Putamen (tissue), 1 donor: ENCODE data around the gene SRP9.
A peak's percentile ranks its signal among the peaks of the same experiment; 100 is the strongest.
"Not testable (repeated sequence)": the region's sequence is repeated elsewhere in the genome, so short reads cannot be mapped to it uniquely, and the experiment has no call there.

Experiments used
- DNase-seq: peaks from one replicate; pipeline ENCODE4 v3.0.0-alpha.2; 2016; ENCODE audit warnings: low spot score

Gene SRP9

DNA sequence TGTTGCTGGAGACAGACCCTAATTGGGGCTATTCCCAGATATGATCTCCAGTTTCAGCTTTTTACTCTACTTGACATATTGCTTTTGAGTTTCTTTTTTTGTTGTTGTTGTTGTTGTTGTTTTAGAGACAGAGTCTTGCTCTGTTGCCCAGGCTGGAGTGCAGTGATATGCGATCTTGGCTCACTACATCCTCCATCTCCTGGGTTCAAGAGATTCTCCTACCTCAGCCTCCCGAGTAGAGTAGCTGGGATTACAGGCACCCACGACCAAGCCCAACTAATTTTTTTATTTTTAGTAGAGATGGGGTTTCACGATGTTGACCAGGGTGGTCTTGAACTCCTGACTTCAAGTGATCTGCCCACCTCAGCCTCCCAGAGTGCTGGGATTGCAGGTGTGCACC, 1.3 kb upstream of the SRP9 start:
- no peak for DNase-seq

DNA sequence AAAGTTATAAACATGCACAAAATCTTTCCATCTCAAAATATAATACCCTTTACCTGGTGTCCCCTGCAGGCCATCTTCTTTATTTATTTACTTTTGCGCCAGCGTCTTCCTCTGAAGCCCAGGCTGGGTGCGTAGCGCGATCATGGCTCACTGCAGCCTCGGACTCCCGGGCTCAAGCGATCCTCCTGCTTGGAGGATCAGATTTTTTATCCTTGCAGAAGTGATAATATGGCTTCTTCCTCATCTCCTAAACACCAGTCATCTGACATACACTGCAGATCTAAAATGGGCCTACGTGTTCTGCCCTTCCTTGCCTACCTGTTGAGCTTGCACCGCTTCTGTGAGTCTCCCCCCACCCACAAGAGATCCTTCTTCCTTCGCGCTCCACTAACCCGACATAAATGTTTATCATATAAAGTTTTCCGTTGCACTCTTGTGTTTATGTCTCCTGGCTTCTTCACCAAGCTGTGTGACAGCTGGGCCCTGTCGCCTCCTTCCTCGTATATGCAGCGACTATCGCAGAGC, 506 bp upstream of the SRP9 start:
- no peak for DNase-seq

DNA sequence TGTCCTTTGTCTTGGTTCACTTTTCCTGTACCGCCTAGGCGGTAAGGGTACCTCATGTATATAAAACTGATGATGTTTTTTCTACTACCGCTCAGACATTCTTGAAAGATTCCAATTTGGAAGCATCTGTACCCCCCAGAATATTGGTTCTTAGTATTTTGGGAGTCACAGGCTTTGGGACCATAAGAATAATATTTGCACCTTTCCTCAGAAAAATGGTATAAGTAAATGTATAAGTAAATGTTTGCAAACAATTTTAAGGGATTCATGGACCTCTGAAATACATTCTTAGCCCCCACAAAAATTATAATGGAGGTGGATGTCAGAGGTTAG, 677 bp downstream of the SRP9 start:
- no peak for DNase-seq

DNA sequence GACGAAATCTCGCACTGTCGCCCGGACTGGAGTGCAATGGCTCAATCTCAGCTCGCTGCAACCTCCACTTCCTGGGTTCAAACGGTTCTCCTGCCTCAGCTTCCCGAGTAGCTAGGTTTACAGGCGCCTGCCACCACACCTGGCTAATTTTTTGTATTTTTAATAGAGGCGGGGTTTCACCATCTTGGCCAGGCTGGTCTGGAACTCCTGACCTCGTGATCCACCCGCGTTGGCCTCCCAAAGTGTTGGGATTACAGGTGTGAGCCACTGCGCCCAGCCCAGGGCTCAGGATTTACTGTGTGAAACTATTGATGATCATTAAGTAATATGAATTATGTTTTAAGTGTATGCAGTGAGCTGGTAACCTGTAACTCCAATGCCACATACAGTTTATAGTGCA, 1.5 kb downstream of the SRP9 start:
- DNase-seq = not testable (repeated sequence)

DNA sequence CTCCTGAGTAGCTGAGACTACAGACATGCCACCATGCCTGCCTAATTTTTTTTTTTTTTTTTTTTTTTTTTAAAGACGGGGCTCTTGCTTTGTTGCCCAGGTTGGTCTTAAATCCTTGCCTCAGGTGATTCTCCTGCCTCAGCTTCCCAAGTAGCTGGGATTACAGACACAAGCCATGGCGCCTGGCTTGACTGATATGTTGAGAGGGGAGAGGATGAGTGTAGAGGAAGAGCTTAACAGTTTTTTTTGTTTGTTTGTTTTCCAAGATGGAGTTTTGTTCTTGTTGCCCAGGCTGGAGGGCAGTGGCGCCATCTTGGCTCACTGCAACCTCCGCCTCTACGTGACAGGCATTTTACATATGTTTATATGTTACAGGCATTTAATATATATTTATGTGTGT, 2.5 kb downstream of the SRP9 start:
- no peak for DNase-seq

DNA sequence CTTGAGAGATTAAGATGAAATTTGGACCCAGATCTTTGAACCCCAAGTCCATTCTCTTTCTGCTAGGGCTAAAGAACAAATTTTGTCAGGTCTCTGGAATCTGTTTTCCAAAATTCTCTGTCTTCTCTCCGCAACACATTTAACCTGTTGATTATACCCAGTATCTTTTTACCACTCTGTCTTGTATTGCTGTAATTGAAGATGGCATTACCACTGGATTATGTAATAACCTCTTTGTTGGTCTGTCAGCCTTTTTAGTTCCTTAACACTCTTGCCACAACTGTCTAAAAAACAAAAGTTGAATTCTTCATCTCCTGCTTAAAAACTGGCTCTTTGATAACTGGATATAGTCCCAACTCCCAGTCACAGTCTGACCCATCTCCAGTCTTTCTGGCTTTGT, 3.0 kb downstream of the SRP9 start:
- DNase-seq = no peak

DNA sequence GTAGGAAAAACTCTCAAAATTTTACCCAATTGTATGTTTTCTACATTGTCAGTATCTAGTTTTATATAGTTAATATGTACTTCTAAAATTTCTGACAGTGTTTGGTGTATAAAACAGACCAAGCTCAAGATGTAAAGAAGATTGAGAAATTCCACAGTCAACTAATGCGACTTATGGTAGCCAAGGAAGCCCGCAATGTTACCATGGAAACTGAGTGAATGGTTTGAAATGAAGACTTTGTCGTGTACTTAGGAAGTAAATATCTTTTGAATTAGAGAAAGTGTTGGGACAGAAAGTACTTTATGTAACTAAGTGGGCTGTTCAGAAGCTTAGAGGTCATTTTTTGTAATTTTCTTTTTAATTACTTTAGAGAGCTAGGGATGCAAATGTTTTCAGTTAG, 11.5 kb downstream of the SRP9 start:
- not testable (repeated sequence) for DNase-seq

DNA sequence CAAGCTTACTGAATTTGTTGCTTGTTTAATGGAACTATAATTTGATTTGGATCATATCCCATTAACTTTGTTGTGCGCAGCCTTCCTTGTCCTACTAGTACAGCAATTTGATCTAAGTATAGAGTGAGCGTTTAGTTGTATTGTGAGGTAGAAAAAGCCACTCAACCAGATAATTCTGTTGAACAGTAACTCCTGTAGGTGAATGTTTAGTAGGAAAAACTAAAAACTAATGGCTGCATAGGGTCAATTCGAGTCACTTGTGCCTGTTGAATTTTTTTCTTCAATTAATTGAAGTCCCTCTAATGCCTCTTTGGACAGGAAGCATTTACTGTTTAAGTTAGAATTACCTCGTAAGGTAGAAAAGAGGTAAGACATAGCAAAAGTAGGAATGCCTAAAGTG, 17.3 kb downstream of the SRP9 start:
- no peak for DNase-seq

DNA sequence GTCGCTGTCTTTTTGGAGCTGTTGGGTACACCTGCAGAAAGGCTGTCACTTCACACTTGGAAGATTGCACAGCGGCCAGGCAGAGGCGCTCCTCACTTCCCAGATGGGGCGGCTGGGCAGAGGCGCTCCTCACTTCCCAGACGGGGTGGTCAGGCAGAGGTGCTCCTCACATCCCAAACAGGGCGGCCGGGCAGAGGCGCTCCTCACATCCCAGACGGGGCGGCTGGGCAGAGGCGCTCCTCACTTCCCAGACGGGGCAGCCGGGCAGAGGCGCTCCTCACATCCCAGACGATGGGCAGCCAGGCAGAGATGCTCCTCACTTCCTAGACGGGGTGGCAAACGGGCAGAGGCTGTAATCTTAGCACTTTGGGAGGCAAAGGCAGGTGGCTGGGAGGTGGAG, 18.5 kb downstream of the SRP9 start:
- not testable (repeated sequence) for DNase-seq

DNA sequence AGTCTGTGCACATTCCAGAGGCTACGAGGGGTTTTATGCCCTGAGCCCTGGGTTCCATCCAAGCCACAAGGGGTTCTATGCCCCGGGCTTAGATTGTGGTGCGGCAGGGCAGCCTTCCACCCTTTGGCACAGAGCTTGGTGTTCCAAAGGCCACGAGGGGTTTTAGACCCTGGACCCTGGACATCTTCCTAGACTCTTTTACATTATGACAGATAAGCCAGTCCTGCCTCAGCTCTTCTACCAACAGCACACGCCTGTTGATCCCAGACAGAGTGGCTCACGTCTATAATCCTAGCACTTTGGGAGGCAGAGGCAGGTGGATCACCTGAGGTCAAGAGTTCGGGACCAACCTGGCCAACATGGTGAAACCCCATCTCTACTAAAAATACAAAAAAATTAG, 23.5 kb downstream of the SRP9 start:
- not testable (repeated sequence) for DNase-seq

DNA sequence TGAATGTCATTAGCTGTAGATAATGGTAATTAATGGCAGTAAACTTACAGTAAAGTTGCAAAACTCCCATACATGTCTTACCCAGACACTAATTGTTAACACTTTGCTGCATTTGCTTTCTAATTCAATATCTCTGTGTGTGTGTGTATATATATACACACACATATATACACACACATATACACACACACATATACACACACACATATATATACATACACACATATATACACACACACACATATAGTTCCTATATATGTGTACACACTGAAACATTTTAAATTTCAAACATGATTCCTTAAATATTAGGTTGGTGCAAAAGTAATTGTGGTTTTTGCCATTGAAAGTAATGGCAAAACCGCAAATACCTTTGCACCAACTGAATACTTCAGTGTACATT, 28.6 kb downstream of the SRP9 start:
- DNase-seq = no peak

DNA sequence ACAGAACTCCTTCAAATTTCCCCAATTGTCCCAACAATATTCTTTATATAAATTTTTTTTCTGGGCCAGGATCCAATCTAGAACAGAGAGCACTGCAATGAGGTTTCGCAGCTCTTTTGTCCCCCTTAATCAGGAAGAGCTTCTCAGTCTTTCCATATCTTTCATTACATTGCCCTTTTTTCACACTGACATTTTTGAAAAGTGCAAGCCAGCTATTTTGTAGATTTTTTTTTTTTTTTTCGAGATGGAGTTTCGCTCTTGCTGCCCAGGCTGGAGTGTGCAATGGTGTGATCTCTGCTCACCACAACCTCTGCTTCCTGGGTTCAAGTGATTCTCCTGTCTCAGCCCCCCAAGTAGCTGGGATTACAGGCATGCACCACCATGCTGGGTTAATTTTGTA, 29.1 kb downstream of the SRP9 start:
- not testable (repeated sequence) for DNase-seq

DNA sequence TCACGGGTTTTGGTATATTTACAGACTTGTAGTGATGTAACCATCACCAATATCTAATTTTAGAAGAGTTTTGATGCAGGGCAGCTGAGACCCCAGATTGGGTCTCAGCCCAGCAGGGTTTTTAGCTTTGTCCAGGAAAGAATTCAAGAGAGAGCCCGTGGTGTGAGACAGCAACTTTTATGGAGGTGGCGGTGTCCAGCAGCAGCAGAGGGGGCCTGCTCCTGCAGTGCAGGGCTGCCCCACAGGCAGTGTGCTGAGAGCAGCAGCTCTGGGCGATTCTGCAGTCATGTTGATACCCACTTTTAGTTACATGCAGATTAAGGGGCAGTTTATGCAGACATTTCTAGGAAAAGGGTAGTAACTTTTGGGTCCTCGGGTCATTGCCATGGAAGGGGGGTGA, 30.5 kb downstream of the SRP9 start:
- no peak for DNase-seq

DNA sequence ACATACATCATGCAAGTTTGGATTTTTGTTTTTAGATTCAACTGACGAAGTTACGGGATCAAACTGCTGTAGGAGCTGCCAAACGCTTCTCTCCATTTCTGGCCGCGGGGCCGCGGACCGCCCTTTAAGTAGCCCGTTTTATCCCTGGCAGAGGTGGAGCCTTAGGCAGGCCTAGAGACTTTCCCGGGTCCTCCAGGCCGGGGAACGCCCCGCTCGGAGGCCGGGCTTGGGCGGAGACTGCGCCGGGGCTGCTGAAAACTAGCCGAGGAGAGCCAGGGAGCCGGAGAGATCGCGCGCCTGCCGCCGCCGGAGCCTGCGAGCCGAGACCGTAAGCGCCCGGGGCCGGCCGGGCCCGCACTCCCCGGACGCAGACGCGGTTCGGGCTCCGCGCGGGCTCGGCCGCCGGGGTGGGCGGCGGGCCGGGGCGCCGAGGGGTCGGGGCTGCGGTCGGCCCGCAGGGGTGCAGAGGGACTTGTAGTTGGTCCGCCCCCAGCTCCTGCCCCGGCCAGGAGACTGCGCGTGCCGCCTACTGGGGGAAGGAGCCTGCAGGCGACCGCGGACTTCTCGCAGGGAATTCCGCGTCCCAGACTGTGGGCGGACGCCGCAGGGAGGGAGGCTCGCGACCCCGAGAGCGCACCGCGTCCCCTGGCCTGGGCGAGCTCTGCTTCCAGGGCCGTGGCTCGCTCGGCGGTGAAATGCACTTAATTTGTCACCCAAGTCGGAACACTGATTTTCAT, 32.4 kb downstream of the SRP9 start, which contains the start of gene EPHX1:
Gene EPHX1 (plus strand): TSS at position 283 of the 737 bp plus-strand sequence. CDS start 18,606 bp downstream, outside the sequence.
- DNase-seq = peak; percentile 85

DNA sequence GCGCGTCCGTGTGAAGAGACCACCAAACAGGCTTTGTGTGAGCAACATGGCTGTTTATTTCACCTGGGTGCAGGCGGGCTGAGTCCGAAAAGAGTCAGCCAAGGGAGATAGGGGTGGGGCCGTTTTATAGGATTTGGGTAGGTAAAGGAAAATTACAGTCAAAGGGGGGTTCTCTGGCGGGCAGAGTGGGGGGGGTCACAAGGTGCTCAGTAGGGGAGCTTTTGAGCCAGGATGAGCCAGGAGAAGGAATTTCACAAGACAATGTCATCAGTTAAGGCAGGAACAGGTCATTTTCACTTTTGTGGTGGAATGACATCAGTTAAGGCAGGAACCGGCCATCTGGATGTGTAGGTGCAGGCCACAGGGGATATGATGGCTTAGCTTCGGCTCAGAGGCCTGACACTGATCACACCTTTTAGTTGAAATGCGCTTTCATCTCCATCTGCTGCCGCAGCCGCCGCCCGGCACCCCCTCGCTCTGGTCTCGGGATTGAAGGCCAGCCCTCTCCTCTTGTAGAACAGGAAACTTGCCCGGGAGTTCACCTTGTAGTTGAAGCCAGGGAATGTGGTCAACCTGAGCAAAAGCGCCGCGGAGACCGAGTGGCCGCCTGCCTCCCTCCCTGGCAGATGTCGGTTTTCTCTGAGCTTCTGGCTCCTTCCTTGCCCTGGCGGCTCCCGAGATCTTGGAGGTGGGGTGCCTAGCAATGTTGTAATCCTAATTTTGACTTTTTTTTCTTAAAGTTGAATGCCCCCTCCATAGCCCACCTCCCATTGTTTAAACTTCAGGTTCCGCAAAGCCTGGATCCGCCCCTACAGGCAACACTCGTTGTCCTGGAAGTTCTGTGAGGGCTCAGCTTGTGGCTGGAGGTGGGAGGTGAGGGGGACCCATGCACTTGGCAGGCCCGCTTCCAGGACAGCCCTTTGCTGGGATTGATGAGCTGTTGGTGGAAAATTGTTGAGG, 33.2 kb downstream of the SRP9 start:
- not testable (repeated sequence) for DNase-seq

DNA sequence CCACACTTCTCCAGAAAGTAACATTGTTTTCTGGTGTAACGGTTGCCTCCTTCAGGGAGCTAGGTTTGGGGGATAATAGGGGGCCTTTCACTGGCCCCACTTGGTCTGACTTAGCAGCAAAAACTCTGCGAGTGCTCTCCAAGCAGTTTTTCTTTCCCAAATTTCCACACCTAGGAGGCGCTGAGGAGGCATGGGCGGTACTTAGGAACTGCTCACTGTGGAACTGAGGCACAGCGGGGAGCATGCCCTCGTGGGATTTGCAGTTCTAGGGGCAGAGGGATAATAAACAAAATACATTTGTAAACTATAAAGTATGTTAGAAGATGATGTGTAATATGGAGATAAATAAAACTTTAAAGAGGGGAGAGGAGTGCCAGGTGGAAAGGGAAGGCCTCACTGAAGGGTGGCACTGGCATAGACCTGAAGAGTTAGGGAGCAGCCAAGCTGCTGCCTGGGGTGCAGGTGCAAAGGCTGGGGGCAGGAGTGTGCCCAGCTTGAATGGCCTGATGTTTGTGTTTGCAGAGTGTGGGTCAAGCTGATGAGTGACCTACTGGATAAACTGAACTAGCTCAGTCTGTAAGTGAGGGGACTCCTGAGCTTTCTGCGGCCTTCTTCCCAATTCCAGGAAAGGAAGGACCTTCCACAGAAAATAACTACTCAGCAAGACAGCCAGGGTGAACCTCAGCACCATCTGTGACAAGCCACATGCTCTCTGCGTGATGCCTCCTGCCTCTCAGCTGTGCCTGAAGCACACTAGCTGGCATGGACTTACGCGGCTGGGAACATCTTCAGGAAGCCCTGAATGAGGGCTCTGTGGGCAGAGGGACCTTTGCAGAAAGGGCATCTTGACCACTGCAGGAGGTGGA, 34.2 kb downstream of the SRP9 start:
- DNase-seq = no peak

DNA sequence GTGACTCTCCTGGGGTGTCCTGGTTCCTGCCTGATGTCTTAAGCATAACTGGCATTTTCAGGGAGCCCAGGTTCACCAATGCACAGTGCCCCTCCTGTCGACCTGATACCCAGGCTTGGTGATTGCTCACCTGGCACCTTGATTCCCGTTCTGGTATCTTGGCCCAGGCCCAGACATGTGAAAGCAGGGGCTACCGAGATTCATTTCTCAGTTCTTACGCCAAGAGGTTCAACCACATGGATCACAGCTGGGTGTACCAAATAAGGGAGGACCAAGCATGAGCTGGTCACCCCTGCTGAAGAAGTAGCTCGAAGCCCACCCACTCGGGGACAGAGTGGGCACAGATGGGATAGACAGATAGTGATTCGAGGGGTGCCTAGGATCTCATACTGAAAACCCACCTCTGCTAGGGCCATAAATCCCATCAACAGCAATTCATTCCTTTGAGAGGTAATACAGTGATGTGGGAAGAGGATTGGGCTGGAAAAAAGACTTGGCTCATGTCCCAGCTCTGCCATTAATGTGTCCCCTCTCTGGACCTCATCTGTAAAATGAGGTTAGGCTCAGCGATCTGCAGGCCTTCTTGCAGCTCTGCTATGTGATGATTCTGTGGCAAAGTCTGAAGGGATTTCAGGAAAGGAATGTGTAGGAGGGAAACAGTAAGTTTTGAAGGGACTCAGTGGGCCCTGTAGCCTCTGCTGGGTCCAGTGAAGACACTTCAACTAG, 35.0 kb downstream of the SRP9 start:
- DNase-seq = no peak

DNA sequence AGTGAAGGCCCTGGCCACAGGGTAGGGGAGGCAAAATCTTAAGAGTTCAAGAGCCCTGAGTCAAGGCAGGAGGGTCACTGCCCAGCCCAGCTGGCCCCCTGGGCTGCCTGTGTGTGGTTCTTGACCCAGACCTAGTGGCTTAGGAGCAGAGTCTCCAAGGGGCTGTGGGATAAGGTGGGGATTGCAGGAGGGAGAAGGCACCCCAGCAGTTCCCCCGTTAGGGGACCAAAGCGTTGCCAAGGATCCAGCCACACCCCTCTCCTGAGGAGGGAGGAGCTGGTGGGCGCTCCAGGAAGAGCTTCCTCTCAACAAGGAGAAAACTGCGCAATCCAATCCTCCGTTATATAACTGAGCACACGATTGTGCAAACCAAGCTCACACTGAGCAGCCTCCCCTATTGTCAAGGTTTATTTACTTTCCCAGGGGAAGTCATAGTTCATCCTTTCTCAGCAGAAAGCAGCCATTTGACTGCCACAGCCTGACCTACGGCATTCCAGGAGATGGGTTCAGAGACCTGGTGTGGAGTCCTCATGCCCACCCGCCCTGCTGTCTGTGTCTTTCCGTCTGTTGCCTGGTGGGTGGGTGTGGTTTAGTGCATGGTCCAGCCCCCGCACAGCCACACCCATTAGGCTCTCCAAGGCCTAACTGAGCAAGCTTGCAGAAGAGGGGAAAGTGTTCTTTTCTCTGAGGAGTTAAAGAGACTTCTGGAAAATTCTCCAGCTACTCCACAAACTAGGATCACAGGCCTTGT, 35.8 kb downstream of the SRP9 start:
- DNase-seq = peak; percentile 38

DNA sequence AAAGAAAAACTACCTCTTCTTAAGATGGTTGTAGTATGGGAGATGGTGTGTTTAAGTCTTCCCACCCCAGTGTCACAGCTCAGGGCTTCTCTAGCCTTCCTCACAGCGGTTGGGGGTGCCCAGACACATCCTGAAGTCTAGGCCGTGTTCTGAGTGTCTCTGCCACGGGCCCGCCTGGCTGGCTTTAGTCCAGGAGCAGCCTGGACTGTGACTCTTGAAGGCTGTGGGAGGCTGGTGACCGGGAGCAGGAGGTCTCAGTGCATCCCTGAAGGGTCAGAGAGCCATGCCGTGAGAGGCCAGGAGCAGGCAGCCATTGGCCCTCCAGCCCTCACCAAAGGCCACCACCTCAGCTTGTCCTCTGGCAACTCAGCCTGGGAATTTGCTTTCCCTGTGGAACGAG, 36.8 kb downstream of the SRP9 start:
- DNase-seq = no peak

DNA sequence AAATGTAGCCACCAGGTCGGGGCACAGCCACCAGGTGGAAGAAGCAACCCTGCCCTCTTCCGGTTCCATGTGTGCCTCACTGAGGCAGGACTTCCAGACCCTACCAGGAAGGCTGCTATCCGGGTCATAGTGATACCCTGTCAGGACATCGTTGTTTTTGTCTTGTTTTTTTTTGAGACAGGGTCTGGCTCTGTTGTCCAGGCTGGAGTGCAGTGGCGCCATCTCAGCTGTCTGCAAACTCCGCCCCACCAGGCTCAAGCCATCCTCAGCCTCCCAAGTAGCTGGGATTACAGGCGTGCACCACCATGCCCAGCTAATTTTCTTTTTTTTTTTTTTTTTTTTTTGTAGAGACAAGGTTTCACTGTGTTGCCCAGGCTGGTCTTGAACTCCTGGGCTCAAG, 37.5 kb downstream of the SRP9 start:
- not testable (repeated sequence) for DNase-seq
